ENCODE measurements around the gene SMC4.

The SMC4 gene

GRCh38 chr3:160480931-160481330, 81.5 kb downstream of the SMC4 start:
- no peak for FAIRE-seq

- no peak for FAIRE-seq
Observed at GRCh38 chr3:160481856-160482255, 82.4 kb downstream of the SMC4 start.

- FAIRE-seq: no peak
Observed at GRCh38 chr3:160482796-160483195, 83.3 kb downstream of the SMC4 start.

All from G401.6 (cell line).